WERI-Rb-1 (cell line): ENCODE data around the gene USB1.
"Not testable (repeated sequence)": the region's sequence is repeated elsewhere in the genome, so short reads cannot be mapped to it uniquely, and the experiment has no call there.

Experiments
- DNase-seq: peaks from one replicate; pipeline ENCODE4 v3.0.0-alpha.2; 2020
- H3K27ac ChIP-seq: fragments of 250-450 bp; sonication (Bioruptor Pico); 2 replicates; pipeline ENCODE4 v1.5.1; 2020; ENCODE audit warnings: mild to moderate bottlenecking, moderate library complexity
- H3K27me3 ChIP-seq: fragments of 250-450 bp; sonication (Bioruptor Pico); 2 replicates; pipeline ENCODE4 v1.5.1; 2021; ENCODE audit warnings: mild to moderate bottlenecking, low read depth, moderate library complexity; ENCODE audit not compliant: insufficient read depth, severe bottlenecking
- H3K36me3 ChIP-seq: fragments of 250-450 bp; sonication (Bioruptor Pico); 2 replicates; pipeline ENCODE4 v1.5.1; 2020; ENCODE audit warnings: mild to moderate bottlenecking, moderate library complexity
- H3K4me3 ChIP-seq: 2 replicates; pipeline ENCODE4 v1.5.1; 2011; ENCODE audit warnings: low read depth, mild to moderate bottlenecking, control low read depth, low read length
- H3K9me3 ChIP-seq: fragments of 250-450 bp; sonication (Bioruptor Pico); 2 replicates; pipeline ENCODE4 v1.5.1; 2021; ENCODE audit warnings: mild to moderate bottlenecking, moderate library complexity; ENCODE audit not compliant: severe bottlenecking
- CTCF ChIP-seq: IDR thresholded peaks from 2 replicates; pipeline ENCODE4 v1.5.1; 2011; ENCODE audit warnings: low read depth, mild to moderate bottlenecking, control low read depth, inconsistent platforms, low read length

USB1 gene

DNA sequence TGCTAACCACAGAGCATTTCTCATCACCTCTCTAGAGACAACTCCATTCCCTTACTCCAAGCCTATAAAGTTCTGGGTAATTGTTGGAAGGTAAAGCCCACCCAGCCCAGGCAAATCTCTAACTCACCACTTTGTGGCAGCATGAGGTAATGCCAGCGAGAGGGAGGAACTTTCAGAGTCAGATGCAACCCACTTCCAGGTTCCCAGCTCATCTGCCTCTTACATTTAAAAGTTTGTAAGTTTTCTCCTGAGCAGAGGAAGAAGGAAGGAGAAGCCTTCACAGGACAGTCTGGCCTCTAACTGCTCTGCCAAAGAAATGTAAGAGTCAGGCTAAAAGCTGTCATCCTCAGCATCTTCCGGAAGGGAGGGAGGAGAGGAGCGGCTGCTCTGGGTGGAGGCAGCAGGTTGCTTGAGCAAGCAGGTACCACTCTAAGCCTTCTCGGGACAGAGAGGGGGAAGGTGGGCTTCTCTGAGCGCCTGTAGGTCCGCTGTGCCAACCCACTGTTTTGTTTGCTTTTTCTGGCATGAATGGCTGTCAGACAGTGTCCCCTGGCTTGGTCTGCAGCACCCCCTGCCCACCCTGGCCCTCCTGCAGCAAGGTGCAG lies 1.7 kb upstream of the USB1 start:
- H3K36me3 ChIP-seq, result peaks cover 13% of the 10 kb centered on the region
- DNase-seq, result peak; percentile 21
- no peak for TF ChIP-seq CTCF
- peak overlapping the region; percentile 75 for H3K27ac ChIP-seq
- peak overlapping the region; percentile 49 for H3K4me3 ChIP-seq
- no peaks in the 10 kb centered on the region for H3K27me3 ChIP-seq
- H3K9me3 ChIP-seq, result no peaks in the 10 kb centered on the region

- Histone ChIP-seq H3K4me3 (peak within 1 kb of the TSS; percentile 73), H3K27ac (peak within 1 kb of the TSS; percentile 75), H3K36me3 (peaks cover 16% of the 10 kb centered on the region), H3K27me3 (no peaks in the 10 kb centered on the region), H3K9me3 (no peaks in the 10 kb centered on the region)
- no peak for DNase-seq
- no peak for TF ChIP-seq CTCF
Observed at GRCh38 chr16:57999971-58000705, 1.1 kb upstream of the USB1 start, which contains the start of gene ZNF319. Gene ZNF319 (minus strand): TSS chr16:58000672. CDS start chr16:57998265, 2,407 bp downstream.

DNA sequence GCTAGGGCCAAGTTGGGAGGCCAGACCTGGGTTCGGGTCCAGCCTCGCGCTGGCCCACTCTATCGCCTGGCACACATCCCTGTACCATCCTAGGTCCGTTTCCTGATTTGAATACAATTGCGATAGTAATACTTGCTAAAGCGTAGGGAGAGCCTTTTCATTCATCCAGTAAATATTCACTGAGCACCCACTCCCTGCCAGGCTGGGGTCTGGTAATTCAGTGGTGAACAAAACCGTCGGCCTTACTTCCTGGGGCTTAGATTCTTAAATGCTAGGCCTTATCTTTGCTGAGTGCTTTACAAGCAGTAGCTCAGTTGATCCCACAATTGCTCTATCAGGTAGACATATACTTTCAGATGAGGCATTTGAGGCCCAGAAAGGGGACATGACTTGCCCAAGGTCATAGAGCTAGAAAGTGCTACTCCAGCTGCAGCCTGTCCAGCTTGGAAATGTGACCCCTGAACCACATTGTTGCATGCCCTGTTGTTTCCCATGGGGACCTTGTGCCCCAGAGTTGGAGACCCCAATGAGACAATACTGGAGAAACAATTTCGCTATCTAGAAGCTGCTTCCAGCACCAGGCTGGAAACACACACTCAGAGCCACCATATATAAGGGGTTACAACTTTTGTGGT lies 691 bp downstream of the USB1 start:
- Histone ChIP-seq H3K27ac (no peak overlapping the region), H3K9me3 (no peaks in the 10 kb centered on the region), H3K27me3 (no peaks in the 10 kb centered on the region), H3K4me3 (peak overlapping the region; percentile 73), H3K36me3 (peaks cover 11% of the 10 kb centered on the region)
- TF ChIP-seq CTCF, result no peak
- no peak for DNase-seq

- Histone ChIP-seq H3K27me3 (no peaks in the 10 kb centered on the region), H3K36me3 (peaks cover 11% of the 10 kb centered on the region), H3K9me3 (no peaks in the 10 kb centered on the region), H3K4me3 (no peak overlapping the region), H3K27ac (no peak overlapping the region)
- no peak for DNase-seq
- TF ChIP-seq CTCF, result no peak
Observed at GRCh38 chr16:58002416-58002800, 1.2 kb downstream of the USB1 start.

DNA sequence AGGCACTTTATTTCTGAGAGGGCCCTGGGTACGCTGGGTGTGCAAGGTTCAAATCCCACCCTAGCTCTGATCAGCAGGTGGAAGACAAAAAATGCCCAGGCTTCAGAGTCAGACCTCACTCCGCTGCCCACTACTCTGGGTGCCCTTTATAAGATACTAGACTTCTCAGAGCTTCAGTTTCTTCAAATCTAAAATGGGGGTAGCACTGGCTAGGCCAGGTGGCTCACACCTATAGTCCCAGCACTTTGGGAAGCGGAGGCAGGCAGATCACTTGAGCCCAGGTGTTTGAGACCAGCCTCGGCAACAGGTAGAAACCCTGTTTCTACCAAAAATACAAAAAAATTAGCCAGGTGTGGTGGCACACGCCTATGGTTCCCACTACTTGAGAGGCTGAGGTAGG lies 1.7 kb downstream of the USB1 start:
- DNase-seq, result no peak
- H3K27ac ChIP-seq, result no peak overlapping the region
- H3K4me3 ChIP-seq, result no peak overlapping the region
- H3K36me3 ChIP-seq, result peaks cover 11% of the 10 kb centered on the region
- H3K9me3 ChIP-seq, result no peaks in the 10 kb centered on the region
- TF ChIP-seq CTCF, result no peak
- H3K27me3 ChIP-seq, result no peaks in the 10 kb centered on the region

DNA sequence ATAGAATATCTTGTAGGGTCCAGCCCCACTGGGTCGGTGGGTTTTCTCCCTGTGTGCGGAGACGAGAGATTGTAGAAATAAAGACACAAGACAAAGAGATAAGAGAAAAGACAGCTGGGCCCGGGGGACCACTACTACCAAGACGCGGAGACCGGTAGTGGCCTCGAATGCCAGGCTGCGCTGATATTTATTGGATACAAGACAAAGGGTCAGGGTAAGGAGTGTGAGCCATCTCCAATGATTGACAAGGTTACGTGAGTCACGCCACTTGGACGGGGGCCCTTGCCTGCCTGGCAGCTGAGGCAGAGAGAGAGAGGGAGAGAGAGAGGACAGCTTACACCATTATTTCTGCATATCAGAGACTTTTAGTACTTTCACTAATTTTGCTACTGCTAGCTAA lies 3.5 kb downstream of the USB1 start:
- not testable (repeated sequence) for H3K9me3 ChIP-seq, H3K4me3 ChIP-seq, H3K27ac ChIP-seq, DNase-seq, H3K27me3 ChIP-seq
- peaks cover 11% of the 10 kb centered on the region for H3K36me3 ChIP-seq
